ENCODE results near the gene C10orf95. TPM values are rescaled to one million over a fixed set of nuclear protein-coding genes. Genes with fewer than 3 reads are reported as not detected.
A peak's percentile ranks its signal among the peaks of the same experiment; 100 is the strongest.

The C10orf95 gene
- total and polyA plus RNA-seq, 9 donors = 0.11 to 22.3 (median 0.56) TPM; not detected in 3

DNA sequence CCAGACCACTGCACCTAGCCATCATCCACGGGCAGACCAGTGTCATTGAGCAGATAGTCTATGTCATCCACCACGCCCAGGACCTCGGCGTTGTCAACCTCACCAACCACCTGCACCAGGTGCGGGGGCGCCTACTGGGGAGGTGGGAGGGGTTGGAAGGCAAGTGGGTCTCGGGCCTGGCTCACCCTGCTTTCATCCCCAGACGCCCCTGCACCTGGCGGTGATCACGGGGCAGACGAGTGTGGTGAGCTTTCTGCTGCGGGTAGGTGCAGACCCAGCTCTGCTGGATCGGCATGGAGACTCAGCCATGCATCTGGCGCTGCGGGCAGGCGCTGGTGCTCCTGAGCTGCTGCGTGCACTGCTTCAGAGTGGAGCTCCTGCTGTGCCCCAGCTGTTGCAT, 51.3 kb downstream of the C10orf95 start:
- TF ChIP-seq POLR2A (IDR thresholded peaks at IDR 0.05) (no peak), EP300 (IDR thresholded peaks at IDR 0.05) (no peak)
- TF ChIP-seq, protein P1, sequence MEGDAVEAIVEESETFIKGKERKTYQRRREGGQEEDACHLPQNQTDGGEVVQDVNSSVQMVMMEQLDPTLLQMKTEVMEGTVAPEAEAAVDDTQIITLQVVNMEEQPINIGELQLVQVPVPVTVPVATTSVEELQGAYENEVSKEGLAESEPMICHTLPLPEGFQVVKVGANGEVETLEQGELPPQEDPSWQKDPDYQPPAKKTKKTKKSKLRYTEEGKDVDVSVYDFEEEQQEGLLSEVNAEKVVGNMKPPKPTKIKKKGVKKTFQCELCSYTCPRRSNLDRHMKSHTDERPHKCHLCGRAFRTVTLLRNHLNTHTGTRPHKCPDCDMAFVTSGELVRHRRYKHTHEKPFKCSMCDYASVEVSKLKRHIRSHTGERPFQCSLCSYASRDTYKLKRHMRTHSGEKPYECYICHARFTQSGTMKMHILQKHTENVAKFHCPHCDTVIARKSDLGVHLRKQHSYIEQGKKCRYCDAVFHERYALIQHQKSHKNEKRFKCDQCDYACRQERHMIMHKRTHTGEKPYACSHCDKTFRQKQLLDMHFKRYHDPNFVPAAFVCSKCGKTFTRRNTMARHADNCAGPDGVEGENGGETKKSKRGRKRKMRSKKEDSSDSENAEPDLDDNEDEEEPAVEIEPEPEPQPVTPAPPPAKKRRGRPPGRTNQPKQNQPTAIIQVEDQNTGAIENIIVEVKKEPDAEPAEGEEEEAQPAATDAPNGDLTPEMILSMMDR (IDR thresholded peaks at IDR 0.05) = no peak
- H3K4me3 ChIP-seq = no peak overlapping the region
- 70 to 76% (median 74%) methylated on average over 16 to 17 of the region's 17 CpGs for WGBS, 3 donors
- peak in 1 of 5 donors; percentile 51 for DNase-seq
- peak overlapping the region in 1 of 2 donors; percentile 90 for H3K27ac ChIP-seq
- H3K36me3 ChIP-seq = no peaks in the 10 kb centered on the region
- H3K27me3 ChIP-seq = no peaks in the 10 kb centered on the region
- H3K4me1 ChIP-seq (ENCODE audit: insufficient read depth) = peaks cover 9% of the 10 kb centered on the region
- no peaks in the 10 kb centered on the region for H3K9me3 ChIP-seq
- intact Hi-C loops (cut with DNase I) = loop anchor here in 1 of 4 donors (5.0 kb wide), 1 partner anchor 168 kb away; no protein-coding TSS in a partner anchor

MicroRNAs within 50 kb of the gene (microRNA counts, 767-probe panel; counts per million panel counts)
- microRNA hsa-miR-146b-3p (530 counts per million, percentile 78 among the panel's probes with 10 or more counts), microRNA hsa-miR-146b-5p (530 counts per million, percentile 78 among the panel's probes with 10 or more counts)

Small RNA genes within 50 kb of the gene (microRNA-seq; reads per million reads assigned to microRNA genes)
- 649 to 2,360 (median 1,448) reads per million in 3 donors for gene MIR146B

Small RNA genes within 50 kb of the gene (small RNA-seq; reads per million reads assigned to genes)
- 1,963 reads per million, percentile 98 among the genes with 10 or more reads in this experiment for gene MIR146B

Other genes with a start within 250 kb of the C10orf95 start
- gene ELOVL3, start 225.2 kb downstream of the C10orf95 start, total RNA-seq = not detected
- gene ELOVL3, start 225.2 kb downstream of the C10orf95 start, polyA plus RNA-seq = 1 to 10 TPM in 1 of 2 donors, under 1 TPM in 1; 0.08 to 1.0 TPM
- gene PITX3, start 210.0 kb downstream of the C10orf95 start, total RNA-seq = not detected
- gene PITX3, start 210.0 kb downstream of the C10orf95 start, polyA plus RNA-seq = not detected
- 10 to 100 TPM; 14.1 to 43.2 (median 34.4) TPM for gene GBF1, start 206.0 kb downstream of the C10orf95 start, total RNA-seq
- gene GBF1, start 206.0 kb downstream of the C10orf95 start, polyA plus RNA-seq = 10 to 100 TPM; 13.2 to 34.6 TPM
- gene NFKB2, start 55.8 kb downstream of the C10orf95 start, total RNA-seq = 10 to 100 TPM; 18.5 to 42.6 (median 35.9) TPM
- gene NFKB2, start 55.8 kb downstream of the C10orf95 start, polyA plus RNA-seq = 10 to 100 TPM; 16.3 to 20.5 TPM
- gene PSD, start 32.8 kb downstream of the C10orf95 start, total RNA-seq = 10 to 100 TPM in 6 of 7 donors, 1 to 10 TPM in 1; 4.4 to 34.7 (median 24.5) TPM
- 10 to 100 TPM in 1 of 2 donors, 1 to 10 TPM in 1; 4.6 to 12.4 TPM for gene PSD, start 32.8 kb downstream of the C10orf95 start, polyA plus RNA-seq
- gene FBXL15, start 30.7 kb downstream of the C10orf95 start, total RNA-seq = 10 to 100 TPM; 13.5 to 31.1 (median 19.3) TPM
- gene FBXL15, start 30.7 kb downstream of the C10orf95 start, polyA plus RNA-seq = 10 to 100 TPM in 1 of 2 donors, under 1 TPM in 1; 0.25 to 17.9 TPM
- gene CUEDC2, start 19.0 kb downstream of the C10orf95 start, total RNA-seq = 10 to 100 TPM; 47.7 to 70.8 (median 61.7) TPM
- gene CUEDC2, start 19.0 kb downstream of the C10orf95 start, polyA plus RNA-seq = 10 to 100 TPM; 34.7 to 76.5 TPM
- 10 to 100 TPM; 38.0 to 82.3 (median 60.1) TPM for gene ACTR1A, start 51.2 kb upstream of the C10orf95 start, total RNA-seq
- gene ACTR1A, start 51.2 kb upstream of the C10orf95 start, polyA plus RNA-seq = 10 to 100 TPM; 45.3 to 83.6 TPM
- gene SUFU, start 52.4 kb upstream of the C10orf95 start, total RNA-seq = 10 to 100 TPM in 5 of 7 donors, 1 to 10 TPM in 2; 4.6 to 19.1 (median 16.1) TPM
- 10 to 100 TPM in 1 of 2 donors, 1 to 10 TPM in 1; 6.8 to 14.2 TPM for gene SUFU, start 52.4 kb upstream of the C10orf95 start, polyA plus RNA-seq
- 100 to 1,000 TPM in 2 of 7 donors, 10 to 100 TPM in 5; 48.5 to 120 (median 91.7) TPM for gene TRIM8, start 192.9 kb upstream of the C10orf95 start, total RNA-seq
- gene TRIM8, start 192.9 kb upstream of the C10orf95 start, polyA plus RNA-seq = 10 to 100 TPM; 74.7 to 84.3 TPM

All from ovary (tissue), 9 donors.